HG02610 (cell line): ENCODE measurements around the gene PITPNC1.
"Not testable (repeated sequence)": the region's sequence is repeated elsewhere in the genome, so short reads cannot be mapped to it uniquely, and the experiment has no call there.

Source experiments
- ATAC-seq: cut with Tn5 transposase; IDR thresholded peaks from one replicate; pipeline ENCODE4 v1.9.1; 2021; ENCODE audit warnings: mild to moderate bottlenecking, moderate library complexity; ENCODE audit not compliant: unreplicated experiment

Gene PITPNC1

DNA sequence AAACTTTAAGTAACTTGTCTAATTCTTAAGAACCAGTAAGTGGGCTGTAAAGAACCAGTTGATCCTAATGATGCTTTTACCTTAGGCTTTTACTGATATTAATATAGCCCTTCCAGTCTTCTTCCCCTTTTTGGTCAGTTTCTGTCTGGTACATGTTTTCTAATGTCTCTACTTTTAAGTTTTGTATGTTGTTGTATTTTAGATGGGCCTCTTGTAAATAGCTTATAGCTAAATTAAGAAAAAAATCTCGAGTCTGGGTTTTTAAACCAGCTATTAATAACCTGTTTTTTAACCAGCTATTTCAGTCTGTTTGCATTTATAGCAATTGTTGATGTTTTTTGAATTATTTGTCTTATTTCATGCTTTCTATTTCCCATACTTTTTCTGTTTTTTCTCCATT, 79.0 kb downstream of the PITPNC1 start:
- no peak for ATAC-seq

DNA sequence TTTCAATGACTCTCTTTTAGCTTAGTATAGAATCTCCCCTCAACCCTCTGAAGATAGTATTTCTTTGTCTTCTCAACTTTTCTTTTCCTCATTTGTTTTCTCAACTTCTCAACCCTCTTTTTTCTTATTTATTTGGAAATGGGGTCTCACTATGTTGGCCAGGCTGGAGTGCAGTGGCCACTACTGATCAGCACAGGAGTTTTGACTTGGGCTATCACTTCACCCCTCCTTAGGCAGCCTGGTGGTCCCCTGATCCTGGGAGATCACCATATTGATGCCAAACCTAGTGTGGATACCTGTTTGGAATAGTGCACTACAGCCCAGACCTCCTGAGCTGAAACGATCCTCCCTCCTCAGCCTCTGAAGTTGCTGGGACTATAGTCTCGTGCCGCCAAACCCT, 79.8 kb downstream of the PITPNC1 start:
- ATAC-seq, result no peak

GRCh38 chr17:67458203-67458602, 81.1 kb downstream of the PITPNC1 start:
- ATAC-seq, result no peak

GRCh38 chr17:67459985-67460384, 82.9 kb downstream of the PITPNC1 start:
- no peak for ATAC-seq

- no peak for ATAC-seq
These were observed 84.2 kb downstream of the PITPNC1 start for GRCh38 chr17:67461228-67461780.

DNA sequence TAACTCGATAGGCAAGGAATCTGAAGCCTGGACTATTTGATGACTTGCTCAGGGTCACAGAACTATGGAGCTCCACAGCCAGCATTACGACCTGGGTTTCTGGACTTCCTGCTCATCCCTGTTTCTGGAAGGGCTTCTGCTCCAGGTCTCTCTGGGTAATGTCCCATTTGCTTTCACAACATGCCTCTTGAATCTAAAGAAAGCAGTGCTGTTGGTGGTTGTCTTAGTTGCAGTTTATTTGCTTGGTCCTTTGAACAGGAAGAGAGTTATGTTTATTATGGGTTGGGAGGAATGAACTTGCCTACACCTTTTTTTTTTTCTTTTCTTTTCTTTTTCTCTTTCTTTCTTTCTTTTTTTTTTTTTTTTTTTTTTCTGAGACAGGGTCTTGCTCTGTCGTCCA, 84.8 kb downstream of the PITPNC1 start:
- ATAC-seq, result no peak

- no peak for ATAC-seq
These were observed 89.2 kb downstream of the PITPNC1 start for GRCh38 chr17:67466251-67466796.

GRCh38 chr17:67467500-67468455, 90.7 kb downstream of the PITPNC1 start:
- no peak for ATAC-seq

DNA sequence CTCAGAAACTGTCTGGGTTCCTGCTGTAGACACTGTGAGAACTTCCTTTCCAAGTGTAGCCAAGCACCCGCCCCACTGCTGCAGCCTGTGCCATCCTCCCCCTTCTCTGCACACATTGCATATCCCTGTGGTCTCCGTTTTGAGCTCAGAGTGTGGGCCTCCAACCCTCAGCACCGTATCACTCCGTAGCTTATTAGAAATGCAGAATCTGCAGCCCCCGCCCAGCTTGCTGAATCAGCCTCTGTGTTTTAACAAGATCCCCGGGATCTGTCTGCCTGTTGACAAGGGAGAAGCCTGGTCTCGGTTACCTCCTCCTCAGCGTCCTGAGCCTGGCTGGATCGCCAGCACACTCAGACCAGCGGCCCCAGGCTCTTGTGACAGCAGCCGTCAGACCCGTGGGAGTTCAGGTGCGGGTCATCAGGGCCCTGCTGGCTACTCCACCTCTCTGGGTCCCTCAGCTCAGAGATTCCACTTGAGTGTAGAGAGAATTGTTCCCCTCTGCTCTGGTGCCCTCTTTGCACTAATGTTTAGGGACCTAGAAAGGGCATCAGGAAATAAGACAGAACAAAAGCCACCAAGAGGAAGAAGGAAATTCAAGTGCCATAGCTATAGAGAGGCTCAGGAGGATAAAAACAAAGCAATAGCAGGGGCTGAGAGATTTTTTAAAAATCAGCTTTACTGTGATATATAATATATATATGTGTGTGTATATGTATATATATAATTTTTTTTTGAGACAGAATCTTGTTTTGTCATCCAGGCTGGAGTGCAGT, 92.3 kb downstream of the PITPNC1 start:
- ATAC-seq, result no peak

GRCh38 chr17:67470163-67470562, 93.1 kb downstream of the PITPNC1 start:
- no peak for ATAC-seq

- ATAC-seq, result no peak
These were observed 94.0 kb downstream of the PITPNC1 start for GRCh38 chr17:67471118-67471517.

DNA sequence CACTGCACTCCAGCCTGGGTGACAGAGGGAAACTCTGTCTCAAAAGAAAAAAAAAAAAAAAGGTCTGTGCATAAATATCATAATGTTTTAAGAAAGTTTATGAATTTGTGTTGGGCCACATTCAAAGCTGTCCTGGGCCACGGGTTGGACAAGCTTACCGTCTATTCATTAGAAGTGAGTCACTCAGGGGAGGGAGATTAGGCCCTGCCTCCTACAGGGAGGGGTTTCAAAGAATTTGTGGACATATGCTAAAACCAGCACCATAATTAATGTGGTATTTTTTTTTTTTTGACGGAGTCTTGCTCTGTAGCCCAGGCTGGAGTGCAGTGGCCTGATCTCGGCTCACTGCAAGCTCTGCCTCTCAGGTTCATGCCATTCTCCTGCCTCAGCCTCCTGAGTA, 95.5 kb downstream of the PITPNC1 start:
- not testable (repeated sequence) for ATAC-seq

- no peak for ATAC-seq
These were observed 97.1 kb downstream of the PITPNC1 start for GRCh38 chr17:67474081-67474661.

GRCh38 chr17:67475161-67475937, 98.3 kb downstream of the PITPNC1 start:
- no peak for ATAC-seq

DNA sequence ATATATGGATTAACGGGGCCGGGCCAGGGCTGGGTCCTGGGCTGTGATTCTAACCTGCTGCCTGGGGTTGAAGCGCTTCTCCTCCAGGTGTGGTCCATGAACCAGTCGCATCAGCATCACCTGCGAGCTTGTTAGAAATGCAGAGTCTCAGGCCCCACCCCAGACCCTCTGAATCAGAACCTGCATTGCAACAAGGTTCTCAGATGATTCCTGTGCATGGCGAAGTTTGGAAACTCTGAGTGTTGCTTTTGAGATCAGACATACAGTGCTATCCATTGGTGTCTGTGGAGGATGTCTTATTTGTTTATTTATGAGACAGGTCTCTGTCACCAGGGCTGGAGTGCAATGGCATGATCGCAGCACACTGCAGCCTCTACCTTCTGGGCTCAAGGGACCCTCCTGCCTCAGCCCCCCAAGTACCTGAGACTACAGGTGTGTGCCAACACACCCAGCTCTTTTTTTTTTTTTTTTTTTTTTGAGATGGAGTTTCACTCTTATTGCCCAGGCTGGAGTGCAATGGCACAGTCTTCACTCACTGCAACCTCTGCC, 99.8 kb downstream of the PITPNC1 start:
- ATAC-seq, result no peak

GRCh38 chr17:67477687-67478086, 100.6 kb downstream of the PITPNC1 start:
- ATAC-seq, result no peak

DNA sequence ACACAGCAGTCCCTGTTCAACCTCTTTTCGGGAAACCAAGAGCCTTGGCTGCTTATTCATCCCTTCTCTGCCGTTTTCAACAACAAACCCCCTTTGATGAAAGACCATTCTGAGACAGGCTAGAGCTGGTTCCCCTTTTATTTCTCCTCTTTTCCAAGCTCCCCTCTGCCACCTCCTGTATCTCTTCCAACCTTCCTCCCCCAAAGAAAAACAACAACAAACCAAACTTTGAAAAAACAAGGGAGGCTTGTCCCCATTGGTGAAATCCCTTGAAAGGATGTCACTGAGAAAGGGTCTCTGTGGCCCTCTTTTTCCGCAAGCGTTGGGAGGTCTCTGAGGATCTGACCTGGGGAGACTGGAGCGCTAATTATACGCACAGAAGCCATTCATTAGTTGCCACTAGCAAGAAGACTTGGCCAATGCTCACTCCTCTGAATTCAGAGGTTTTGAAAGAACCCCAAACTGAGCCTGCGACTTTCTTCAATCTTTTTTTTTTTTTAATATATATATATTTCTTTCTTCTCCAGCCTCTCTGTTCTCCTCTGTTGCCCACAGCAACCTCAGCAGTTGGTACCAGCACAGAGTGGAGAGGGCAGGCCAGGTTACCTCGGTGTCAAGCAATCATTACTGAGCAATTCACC, 101.4 kb downstream of the PITPNC1 start:
- no peak for ATAC-seq

- no peak for ATAC-seq
These were observed 102.1 kb downstream of the PITPNC1 start for GRCh38 chr17:67479148-67479547.

DNA sequence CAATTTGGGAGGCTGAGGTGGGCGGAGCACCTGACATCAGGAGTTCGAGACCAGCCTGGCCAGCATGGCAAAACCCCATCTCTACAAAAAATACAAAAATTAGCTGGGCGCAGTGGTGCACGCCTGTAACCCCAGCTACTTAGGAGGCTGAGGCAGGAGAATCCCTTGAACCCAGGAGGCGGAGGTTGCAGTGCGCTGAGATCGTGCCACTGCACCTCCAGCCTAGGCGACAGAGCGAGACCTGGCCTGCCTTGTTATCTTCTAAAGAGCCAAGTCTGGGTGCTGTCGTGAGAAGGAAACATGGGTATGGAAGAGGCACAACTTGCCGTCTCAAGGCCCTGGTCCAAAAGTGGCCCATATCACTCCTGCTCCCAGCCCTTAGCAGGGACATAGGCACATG, 103.9 kb downstream of the PITPNC1 start:
- not testable (repeated sequence) for ATAC-seq
